Bronchus fibroblast of lung (primary cell): ENCODE data around the gene TCF4. TPM values are rescaled to one million over a fixed set of nuclear protein-coding genes. Genes with fewer than 3 reads are reported as not detected.

ENCODE experiments used
- total RNA-seq: library from RNA; depleted of rRNA; stranded (reverse); fragments of >200 nt; gene quantifications from 2 replicates; pipeline ENCODE4 v1.2.3, GENCODE V29; 2015

Gene TCF4
- 27.6 and 28.4 TPM in 2 replicates for total RNA-seq

GRCh38 chr18:55588111-55588869, at the start of gene TCF4:
Gene TCF4 (minus strand): TSS chr18:55588192. CDS start chr18:55587116, 1,076 bp downstream.

